NCI-H345 treated with DMSO at 0.1 percent for 48 hours (cell line): ENCODE measurements around the gene PCDHA6.
"Not testable (repeated sequence)": the region's sequence is repeated elsewhere in the genome, so short reads cannot be mapped to it uniquely, and the experiment has no call there.

ENCODE experiments used
- DNase-seq: peaks from one replicate; lab custom pipeline; 2025; ENCODE audit not compliant: unreplicated experiment; lab: John Stamatoyannopoulos, UW

The PCDHA6 gene

DNA sequence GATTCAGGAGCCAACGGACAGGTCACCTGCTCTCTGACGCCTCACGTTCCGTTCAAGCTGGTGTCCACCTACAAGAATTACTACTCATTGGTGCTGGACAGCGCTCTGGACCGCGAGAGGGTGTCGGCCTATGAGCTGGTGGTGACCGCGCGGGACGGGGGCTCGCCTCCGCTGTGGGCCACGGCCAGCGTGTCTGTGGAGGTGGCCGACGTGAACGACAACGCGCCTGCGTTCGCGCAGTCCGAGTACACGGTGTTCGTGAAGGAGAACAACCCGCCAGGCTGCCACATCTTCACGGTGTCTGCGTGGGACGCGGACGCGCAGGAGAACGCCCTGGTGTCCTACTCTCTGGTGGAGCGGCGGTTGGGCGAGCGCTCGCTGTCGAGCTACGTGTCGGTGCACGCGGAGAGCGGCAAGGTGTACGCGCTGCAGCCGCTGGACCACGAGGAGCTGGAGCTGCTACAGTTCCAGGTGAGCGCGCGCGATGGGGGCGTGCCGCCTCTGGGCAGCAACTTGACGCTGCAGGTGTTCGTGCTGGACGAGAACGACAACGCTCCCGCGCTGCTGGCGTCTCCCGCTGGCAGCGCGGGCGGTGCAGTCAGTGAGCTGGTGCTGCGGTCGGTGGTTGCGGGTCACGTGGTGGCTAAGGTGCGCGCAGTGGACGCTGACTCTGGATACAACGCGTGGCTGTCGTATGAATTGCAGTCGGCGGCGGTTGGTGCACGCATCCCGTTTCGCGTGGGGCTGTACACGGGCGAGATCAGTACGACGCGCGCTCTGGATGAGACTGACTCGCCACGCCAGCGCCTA, 29.6 kb downstream of the PCDHA6 start:
- DNase-seq: no peak

DNA sequence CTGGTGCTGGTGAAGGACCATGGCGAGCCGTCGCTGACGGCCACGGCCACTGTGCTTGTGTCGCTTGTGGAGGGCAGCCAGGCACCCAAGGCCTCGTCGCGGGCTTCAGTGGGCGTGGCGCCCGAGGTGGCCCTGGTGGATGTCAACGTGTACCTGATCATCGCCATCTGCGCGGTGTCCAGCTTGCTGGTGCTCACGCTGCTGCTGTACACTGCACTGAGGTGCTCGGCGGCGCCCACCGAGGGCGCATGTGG, 30.2 kb downstream of the PCDHA6 start:
- no peak for DNase-seq

GRCh38 chr5:140862441-140863295, 34.9 kb downstream of the PCDHA6 start:
- no peak for DNase-seq

DNA sequence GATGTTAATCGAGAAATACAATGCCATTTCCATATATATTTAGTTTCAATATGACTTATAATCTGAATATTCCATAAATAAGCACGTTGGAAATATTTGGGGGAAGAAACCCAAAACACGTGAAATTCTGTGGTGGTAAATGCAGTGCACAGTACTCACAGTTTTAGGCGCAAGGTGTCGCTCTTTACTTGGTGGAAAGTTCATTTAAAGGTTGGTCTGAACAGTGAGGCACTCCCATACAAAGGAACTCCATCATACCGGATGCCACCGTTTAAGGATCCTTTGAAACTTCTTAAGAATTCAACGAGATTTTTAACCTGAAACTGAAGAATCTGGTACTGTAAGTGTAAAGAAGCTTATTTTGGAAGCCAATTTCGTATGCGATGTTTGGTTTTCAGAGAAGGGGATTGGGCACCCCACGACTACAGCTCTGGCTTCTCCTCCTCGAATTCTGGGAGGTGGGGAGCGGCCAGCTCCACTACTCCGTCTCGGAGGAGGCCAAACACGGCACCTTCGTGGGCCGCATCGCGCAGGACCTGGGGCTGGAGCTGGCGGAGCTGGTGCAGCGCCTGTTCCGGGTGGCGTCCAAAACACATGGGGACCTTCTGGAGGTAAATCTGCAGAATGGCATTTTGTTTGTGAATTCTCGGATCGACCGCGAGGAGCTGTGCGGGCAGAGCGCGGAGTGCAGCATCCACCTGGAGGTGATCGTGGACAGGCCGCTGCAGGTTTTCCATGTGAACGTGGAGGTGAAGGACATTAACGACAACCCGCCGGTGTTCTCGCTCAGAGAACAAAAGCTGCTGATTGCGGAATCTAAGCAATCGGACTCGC, 41.2 kb downstream of the PCDHA6 start, which contains the start of gene PCDHA11:
TSS of gene PCDHA11 (plus strand) at position 237 of the 834 bp plus-strand sequence. CDS start at position 384, 147 bp downstream.
- no peak for DNase-seq

DNA sequence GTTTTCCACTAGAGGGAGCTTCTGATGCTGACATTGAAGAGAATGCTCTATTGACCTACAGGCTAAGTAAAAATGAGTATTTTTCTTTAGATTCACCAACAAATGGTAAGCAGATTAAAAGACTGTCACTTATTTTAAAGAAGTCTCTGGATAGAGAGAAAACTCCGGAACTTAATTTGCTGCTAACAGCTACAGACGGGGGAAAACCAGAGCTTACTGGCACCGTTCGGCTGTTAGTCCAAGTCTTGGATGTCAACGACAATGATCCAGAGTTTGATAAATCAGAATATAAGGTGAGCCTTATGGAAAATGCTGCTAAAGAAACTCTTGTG, 41.8 kb downstream of the PCDHA6 start:
- no peak for DNase-seq

- DNase-seq: no peak
These were observed 42.8 kb downstream of the PCDHA6 start for GRCh38 chr5:140870221-140871201.

- no peak for DNase-seq
These were observed 47.6 kb downstream of the PCDHA6 start, which contains the start of gene PCDHA12 for GRCh38 chr5:140875085-140876065. Gene PCDHA12 (plus strand): TSS chr5:140875308. CDS start chr5:140875473, 165 bp downstream.

DNA sequence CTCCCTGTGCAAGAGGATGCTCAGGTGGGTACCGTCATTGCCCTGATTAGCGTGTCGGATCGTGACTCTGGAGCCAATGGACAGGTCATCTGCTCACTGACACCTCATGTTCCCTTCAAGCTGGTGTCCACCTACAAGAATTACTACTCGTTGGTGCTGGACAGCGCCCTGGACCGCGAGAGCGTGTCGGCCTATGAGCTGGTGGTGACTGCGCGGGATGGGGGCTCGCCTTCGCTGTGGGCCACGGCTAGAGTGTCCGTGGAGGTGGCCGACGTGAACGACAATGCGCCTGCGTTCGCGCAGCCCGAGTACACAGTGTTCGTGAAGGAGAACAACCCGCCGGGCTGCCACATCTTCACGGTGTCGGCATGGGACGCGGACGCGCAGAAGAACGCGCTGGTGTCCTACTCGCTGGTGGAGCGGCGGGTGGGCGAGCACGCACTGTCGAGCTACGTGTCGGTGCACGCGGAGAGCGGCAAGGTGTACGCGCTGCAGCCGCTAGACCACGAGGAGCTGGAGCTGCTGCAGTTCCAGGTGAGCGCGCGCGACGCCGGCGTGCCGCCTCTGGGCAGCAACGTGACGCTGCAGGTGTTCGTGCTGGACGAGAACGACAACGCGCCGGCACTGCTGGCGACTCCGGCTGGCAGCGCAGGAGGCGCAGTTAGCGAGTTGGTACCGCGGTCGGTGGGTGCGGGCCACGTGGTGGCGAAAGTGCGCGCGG, 48.9 kb downstream of the PCDHA6 start:
- DNase-seq: not testable (repeated sequence)

GRCh38 chr5:140877262-140877581, 49.5 kb downstream of the PCDHA6 start:
- DNase-seq: no peak
